HG02884 (cell line): ENCODE data around the gene EGF.

Experiments
- ATAC-seq: cut with Tn5 transposase; IDR thresholded peaks from one replicate; pipeline ENCODE4 v1.9.1; 2021; ENCODE audit warnings: mild to moderate bottlenecking, moderate library complexity; ENCODE audit not compliant: unreplicated experiment

Gene EGF

GRCh38 chr4:109989618-109990017 lies 76.9 kb downstream of the EGF start:
- no peak for ATAC-seq

- peak; percentile 78 for ATAC-seq
Observed at GRCh38 chr4:109990261-109991257, 77.9 kb downstream of the EGF start.

GRCh38 chr4:109993116-109993515 lies 80.4 kb downstream of the EGF start:
- no peak for ATAC-seq

GRCh38 chr4:109994415-109994827 lies 81.7 kb downstream of the EGF start:
- peak; percentile 65 for ATAC-seq

- no peak for ATAC-seq
Observed at GRCh38 chr4:109996526-109996925, 83.8 kb downstream of the EGF start.

GRCh38 chr4:109998867-109999584 lies 86.3 kb downstream of the EGF start:
- ATAC-seq = peak; percentile 31

GRCh38 chr4:109999585-109999912 lies 86.9 kb downstream of the EGF start:
- no peak for ATAC-seq

GRCh38 chr4:110002326-110002725 lies 89.6 kb downstream of the EGF start:
- ATAC-seq = no peak

GRCh38 chr4:110003401-110004187 lies 90.9 kb downstream of the EGF start:
- no peak for ATAC-seq

GRCh38 chr4:110004556-110004955 lies 91.9 kb downstream of the EGF start:
- ATAC-seq = no peak

GRCh38 chr4:110005461-110006056 lies 92.9 kb downstream of the EGF start:
- peak; percentile 62 for ATAC-seq

GRCh38 chr4:110007217-110007616 lies 94.5 kb downstream of the EGF start:
- no peak for ATAC-seq

- ATAC-seq = no peak
Observed at GRCh38 chr4:110008540-110008939, 95.9 kb downstream of the EGF start.

- ATAC-seq = no peak
Observed at GRCh38 chr4:110009550-110009949, 96.9 kb downstream of the EGF start.

- no peak for ATAC-seq
Observed at GRCh38 chr4:110010797-110011196, 98.1 kb downstream of the EGF start.

- ATAC-seq = no peak
Observed at GRCh38 chr4:110012917-110013316, 100.2 kb downstream of the EGF start.

GRCh38 chr4:110014233-110014632 lies 101.5 kb downstream of the EGF start:
- ATAC-seq = no peak

- ATAC-seq = no peak
Observed at GRCh38 chr4:110019153-110019552, 106.5 kb downstream of the EGF start.

GRCh38 chr4:110020139-110020538 lies 107.5 kb downstream of the EGF start:
- ATAC-seq = no peak

- no peak for ATAC-seq
Observed at GRCh38 chr4:110020646-110021443, 108.2 kb downstream of the EGF start.
